OCI-LY1 (cell line): Measurements from ENCODE around the gene GRAP2.

Experiments used
- CTCF ChIP-seq: fragments of 200-600 bp; sonication (generic), shearing (Covaris generic); IDR thresholded peaks from 2 replicates; pipeline ENCODE4 v1.5.1; 2017; ENCODE audit warnings: mild to moderate bottlenecking, antibody characterized with exemption, low read length, moderate library complexity, mixed read lengths
- EZH2 ChIP-seq: fragments of 200-600 bp; sonication (generic), shearing (Covaris generic); IDR thresholded peaks from 2 replicates; pipeline ENCODE4 v1.8.0; 2017; ENCODE audit warnings: borderline replicate concordance, mixed run types, mild to moderate bottlenecking, antibody characterized with exemption, low read length, moderate library complexity, mixed read lengths

GRCh38 chr22:39917776-39918495 is 17.1 kb downstream of the GRAP2 start:
- TF ChIP-seq CTCF (no peak), EZH2 (no peak)
